ENCODE measurements around the gene ZNF799.
"Not testable (repeated sequence)": the region's sequence is repeated elsewhere in the genome, so short reads cannot be mapped to it uniquely, and the experiment has no call there.

Gene ZNF799

DNA sequence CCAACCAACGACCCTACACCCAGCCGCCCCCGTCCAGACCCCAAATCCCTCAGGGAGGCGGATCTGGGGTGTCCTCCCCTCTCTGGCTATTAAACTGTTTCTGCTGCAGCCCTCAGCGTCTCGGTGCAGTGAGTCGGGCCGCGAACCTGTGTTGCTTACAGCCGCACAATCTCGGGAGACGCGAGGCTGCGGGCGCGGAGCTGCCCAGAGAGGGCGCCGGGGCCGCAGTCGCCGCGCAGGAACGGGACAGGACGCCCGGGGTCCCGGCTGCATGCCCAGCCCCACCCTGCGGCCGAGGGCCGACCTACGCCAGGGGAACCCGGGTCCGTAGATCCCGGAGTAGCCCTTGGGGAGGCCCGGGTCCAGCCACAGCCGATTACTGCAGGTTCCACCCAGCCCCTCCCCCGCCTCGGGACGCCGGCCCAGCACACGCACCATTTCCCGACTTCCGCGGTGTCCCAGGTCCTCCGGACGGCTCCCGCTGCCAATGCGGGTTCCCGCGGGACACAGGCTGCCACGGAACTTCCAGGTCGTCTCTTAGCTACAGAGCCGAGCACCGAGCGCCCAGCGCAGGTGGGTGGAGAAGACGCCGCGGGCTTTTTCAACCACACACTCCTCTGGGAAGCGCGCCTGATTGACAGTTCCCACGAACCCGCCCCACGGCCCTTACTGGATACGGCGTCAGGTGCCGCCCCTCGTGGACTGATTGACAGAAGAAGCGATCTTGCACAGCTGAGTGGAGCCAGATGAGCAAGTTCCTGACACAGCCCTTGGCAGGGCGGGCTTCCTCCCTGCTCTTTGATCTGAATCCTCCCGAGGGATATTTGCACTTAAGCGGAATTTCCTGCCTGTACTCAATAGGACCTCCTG, at the start of gene ZNF799:
Gene ZNF799, minus strand, starts transcription at position 639 of the 870 bp plus-strand sequence. Its CDS starts 201 bp downstream, at position 438.
- DNase-seq (ENCODE audit: low read depth in 2 of 2) = peak; percentile 79 to 82

DNA sequence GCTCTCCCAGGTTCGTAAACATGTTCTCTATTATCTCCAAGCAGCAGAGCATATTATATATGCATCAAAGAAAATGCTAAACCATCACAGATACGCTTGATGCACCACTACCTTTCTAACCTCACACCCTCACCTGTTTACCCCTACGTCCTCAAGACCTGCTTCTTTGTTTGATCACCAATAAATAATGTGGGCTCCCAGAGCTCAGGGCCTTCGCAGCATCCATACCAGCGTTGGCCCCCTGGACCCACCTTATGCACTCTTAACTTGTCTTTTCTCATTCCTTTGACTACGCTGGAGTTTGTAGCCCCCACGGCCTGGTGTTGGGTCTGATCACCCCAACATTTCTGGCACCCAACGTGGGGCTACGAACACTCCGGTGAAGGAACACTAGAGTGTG, 49.8 kb upstream of the ZNF799 start:
- no peak for DNase-seq (ENCODE audit: low read depth in 2 of 2)

DNA sequence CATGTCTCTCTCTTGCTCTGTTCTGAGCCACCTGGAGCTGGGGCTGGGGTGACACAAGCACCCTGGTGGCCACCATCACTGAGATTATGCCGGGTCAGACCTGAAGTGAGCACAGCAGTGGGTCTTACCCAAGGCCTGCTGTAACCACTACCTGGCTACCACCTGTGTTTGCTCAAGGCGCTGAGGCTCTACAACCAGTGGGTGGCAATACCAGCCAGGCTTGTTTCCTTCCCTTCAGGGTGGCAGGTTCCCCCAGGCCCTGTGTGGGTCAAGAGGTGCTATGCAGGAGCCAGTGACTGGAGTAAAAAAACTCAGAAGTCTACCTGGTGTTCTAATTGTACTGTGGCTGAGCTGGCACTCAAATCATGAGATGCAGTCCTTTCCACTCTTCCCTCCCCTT, 47.7 kb upstream of the ZNF799 start:
- no peak for DNase-seq (ENCODE audit: low read depth in 2 of 2)

DNA sequence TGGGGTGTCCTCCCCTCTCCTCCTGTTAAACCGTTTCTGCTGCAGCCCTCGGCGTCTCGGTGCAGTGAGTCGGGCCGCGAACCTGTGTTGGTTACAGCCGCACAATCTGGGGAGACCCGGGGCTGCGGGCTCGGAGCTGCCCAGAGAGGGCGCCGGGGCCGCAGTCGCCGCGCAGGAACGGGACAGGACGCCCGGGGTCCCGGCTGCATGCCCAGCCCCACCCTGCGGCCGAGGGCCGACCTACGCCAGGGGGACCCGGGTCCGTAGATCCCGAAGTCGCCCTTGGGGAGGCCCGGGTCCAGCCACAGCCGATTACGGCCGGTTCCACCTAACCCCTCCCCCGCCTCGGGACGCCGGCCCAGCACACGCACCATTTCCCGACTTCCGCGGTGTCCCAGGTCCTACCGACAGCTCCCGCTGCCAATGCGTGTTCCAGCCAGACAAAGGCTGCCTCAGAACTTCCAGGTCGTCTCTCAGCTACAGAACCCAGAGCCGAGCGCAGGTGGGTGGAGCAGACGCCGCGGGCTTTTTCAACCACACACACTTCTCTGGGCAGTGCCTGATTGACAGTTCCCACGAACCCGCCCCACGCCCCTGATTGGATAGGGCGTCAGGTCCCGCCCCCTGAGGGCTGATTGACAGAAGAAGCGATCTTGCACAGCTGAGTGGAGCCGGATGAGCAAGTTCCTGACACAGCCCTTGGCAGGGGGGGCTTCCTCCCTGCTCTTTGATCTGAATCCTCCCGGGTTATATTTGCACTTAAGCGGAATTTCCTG, 39.7 kb upstream of the ZNF799 start, which contains the start of gene ZNF443:
Gene ZNF443, minus strand, starts transcription at position 481 of the 776 bp plus-strand sequence. Its CDS starts 107 bp downstream, at position 374.
- peak; percentile 97 to 98 for DNase-seq (ENCODE audit: low read depth in 2 of 2)

DNA sequence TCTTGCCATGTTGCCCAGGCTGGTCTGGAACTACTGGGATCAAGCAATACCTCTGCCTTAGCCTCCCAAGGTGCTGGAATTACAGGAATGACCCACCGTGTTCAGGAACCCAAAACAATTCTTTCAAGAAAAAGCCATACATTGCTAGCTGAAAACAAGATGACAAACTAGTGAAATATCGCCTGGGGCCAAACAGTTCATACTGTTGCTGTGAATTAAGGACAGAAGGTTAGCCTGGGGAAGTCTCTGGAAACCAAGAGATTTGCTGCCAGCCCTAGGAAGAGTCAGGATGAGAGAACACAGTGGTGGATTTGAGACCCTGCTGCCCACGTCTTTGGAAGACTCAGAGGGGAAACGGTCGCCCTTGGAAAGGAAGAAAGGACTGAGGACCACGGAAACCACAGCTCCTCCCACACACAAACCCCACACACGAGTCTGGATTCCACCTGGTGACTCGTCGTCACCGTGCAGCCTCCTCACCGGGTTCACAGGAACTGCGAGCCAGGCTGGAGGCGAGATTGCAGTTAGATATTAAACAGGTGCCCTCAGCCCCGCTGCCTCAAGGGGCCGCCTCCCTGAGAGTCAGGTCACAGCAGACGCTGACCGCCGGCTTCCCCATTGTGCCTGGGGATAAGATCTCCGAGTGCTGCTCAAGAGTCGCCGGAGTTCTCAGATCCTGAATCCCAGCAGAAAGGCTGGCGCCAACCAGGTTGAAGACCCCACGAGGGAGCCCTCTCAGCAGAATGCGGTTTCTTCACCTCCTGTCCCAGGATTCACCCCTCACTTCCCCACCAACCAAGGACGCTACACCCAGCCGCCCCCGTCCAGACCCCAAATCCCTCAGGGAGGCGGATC, 38.8 kb upstream of the ZNF799 start:
- peak in 1 of 2 donors; percentile 45 for DNase-seq (ENCODE audit: low read depth in 2 of 2)

DNA sequence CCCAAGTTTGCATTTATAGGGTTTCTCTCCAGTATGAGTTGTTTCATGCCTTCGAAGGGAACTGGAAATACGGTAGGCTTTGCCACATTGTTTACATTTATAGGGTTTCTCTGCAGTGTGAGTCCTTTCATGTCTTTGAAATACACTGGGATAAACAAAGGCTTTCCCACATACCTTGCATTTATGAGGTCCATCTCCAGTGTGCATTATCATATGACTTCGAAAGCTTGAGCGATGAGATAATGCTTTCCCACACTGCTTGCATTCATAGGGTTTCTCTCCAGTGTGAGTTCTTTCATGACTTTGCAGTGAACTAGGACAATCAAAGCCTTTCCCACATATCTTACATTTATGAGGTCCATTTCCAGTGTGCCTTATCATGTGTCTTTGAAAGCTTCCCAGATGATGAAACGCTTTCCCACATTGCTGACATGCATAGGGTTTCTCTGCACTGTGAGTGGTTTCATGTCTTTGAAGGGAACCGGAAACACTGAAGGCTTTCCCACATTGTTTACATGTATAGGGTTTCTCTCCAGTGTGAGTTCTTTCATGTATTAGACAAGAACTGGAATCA, 29.7 kb upstream of the ZNF799 start:
- not testable (repeated sequence) for DNase-seq (ENCODE audit: low read depth in 2 of 2)

DNA sequence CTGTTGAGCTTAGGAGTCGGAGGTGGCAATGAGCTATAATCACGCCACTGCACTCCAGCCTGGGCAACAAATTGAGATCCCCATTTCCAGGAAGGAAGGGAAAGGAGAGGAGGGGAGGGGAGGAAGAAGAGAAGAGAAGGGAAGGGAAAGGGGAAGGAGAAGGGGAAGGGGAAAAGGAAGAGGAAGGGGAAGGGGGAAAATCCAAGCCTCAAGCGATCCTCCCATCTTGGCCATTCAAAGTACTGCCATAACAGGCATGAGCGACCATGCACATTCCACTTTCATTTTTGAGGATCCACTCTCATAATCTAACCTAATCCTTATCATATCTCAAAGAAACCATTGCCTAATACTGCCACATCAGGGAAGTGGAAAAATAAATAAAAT, 24.8 kb upstream of the ZNF799 start:
- no peak for DNase-seq (ENCODE audit: low read depth in 2 of 2)

DNA sequence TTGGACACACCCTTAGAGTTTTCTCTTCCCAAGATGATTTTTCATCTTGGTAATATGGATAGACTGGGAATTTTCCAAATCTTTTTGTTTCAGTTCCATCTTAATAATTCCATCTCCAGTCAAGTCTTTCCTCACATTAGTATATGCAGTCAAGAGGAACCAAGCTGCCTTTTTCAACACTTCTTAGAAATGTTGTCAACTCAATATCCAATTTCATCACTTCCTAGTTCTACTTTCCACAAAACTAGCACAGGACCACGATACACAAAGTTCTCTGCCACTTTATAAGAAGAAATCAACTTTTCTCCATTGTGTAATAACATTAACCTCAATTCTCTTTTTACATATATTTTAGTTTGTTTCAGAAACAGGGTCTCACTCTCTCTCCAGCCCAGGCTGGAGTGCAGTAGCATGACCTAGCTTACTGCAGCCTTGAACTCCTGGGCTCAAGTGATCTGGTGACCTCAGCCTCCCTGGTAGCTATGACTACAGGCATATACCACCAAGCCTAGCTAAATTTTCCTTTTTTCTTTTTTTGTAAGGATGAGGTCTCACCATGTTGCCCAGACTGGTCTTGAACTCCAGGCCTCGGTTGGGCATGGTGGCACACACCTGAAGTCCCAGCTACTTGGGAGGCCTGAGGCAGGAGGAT, 24.3 kb upstream of the ZNF799 start:
- DNase-seq (ENCODE audit: low read depth in 2 of 2) = no peak

DNA sequence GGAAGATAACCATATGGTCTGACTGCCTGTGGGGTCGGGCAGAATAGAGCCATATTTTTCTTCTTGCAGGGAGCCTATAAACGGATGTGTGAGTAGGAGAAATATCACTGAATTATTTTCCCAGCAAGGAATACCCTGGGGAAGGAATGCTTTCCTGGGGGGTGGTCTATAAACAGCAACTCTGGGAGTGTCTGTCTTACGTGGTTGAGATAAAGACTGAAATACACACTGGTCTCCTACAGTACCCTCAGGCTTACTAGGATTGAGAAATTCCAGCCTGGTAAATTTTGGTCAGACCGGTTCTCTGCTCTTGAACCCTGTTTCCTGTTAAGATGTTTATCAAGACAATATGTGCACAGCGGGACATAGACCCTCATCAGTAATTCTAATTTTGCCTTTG, 16.2 kb upstream of the ZNF799 start:
- not testable (repeated sequence) for DNase-seq (ENCODE audit: low read depth in 2 of 2)

DNA sequence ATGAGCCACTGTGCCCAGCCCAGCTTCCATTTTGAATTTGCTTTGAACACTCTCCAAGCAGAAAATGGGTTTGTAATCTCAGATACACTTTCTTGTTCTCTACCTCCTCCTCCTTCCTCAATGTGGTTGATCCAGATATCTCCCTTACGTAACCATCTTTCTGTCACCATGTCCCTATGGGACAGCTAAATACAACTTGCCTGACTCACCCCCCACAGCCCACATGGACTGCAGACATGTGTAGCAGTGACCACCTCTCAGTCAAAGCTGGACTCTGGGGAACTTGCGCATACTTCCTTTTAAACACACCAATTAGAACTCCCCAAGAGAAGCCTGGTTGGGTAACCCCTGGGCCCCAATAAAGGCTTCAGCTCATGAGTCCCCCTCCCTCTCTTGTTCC, 10.8 kb upstream of the ZNF799 start:
- no peak for DNase-seq (ENCODE audit: low read depth in 2 of 2)

DNA sequence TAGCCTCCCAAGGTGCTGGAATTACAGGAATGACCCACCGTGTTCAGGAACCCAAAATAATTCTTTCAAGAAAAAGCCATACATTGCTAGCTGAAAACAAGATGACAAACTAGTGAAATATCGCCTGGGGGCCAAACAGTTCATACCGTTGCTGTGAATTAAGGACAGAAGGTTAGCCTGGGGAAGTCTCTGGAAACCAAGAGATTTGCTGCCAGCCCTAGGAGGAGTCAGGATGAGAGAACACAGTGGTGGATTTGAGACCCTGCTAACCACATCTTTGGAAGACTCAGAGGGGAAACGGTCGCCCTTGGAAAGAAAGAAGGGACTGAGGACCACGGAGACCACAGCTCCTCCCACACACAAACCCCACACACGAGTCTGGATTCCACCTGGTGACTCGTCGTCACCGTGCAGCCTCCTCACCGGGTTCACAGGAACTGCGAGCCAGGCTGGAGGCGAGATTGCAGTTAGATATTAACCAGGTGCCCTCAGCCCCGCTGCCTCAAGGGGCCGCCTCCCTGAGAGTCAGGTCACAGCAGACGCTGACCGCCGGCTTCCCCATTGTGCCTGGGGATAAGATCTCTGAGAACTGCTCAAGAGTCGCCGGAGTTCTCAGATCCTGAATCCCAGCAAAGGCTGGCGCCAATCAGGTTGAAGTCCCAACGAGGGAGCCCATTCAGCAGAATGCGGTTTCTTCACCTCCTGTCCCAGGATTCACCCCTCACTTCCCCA, 1.0 kb downstream of the ZNF799 start:
- peak; percentile 33 to 56 for DNase-seq (ENCODE audit: low read depth in 2 of 2)

DNA sequence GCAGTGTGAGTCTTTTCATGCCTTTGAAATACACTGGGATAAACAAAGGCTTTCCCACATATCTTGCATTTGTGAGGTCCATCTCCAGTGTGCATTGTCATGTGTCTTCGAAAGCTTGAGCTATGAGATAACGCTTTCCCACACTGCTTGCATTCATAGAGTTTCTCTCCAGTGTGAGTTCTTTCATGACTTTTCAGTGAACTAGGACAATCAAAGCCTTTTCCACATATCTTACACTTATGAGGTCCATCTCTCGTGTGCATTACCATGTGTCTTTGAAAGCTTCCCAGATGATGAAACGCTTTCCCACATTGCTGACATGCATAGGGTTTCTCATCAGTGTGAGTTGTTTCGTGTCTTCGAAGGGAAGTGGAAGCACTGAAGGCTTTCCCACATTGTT, 9.9 kb downstream of the ZNF799 start:
- not testable (repeated sequence) for DNase-seq (ENCODE audit: low read depth in 2 of 2)

DNA sequence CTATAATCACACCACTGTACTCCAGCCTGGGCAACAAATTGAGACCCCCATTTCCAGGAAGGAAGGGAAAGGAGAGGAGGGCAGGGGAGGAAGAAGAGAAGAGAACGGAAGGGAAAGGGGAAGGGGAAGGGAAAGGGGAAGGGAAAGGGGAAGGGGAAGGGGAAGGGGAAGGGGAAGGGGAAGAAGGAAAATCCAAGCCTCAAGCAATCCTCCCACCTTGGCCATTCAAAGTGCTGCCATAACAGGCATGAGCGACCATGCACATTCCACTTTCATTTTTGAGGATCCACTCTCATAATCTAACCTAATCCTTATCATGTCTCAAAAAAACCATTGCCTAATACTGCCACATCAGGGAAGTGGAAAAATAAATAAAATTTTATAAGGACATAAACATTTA, 14.7 kb downstream of the ZNF799 start:
- DNase-seq (ENCODE audit: low read depth in 2 of 2) = not testable (repeated sequence)

DNA sequence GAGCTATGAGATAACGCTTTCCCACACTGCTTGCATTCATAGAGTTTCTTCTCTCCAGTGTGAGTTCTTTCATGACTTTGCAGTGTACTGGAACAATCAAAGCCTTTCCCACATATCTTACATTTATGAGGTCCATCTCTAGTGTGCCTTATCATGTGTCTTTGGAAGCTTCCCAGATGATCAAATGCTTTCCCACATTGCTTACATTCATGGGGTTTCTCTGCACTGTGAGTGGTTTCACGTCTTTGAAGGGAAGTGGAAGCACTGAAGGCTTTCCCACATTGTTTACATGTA, 20.7 kb downstream of the ZNF799 start:
- no peak for DNase-seq (ENCODE audit: low read depth in 2 of 2)

DNA sequence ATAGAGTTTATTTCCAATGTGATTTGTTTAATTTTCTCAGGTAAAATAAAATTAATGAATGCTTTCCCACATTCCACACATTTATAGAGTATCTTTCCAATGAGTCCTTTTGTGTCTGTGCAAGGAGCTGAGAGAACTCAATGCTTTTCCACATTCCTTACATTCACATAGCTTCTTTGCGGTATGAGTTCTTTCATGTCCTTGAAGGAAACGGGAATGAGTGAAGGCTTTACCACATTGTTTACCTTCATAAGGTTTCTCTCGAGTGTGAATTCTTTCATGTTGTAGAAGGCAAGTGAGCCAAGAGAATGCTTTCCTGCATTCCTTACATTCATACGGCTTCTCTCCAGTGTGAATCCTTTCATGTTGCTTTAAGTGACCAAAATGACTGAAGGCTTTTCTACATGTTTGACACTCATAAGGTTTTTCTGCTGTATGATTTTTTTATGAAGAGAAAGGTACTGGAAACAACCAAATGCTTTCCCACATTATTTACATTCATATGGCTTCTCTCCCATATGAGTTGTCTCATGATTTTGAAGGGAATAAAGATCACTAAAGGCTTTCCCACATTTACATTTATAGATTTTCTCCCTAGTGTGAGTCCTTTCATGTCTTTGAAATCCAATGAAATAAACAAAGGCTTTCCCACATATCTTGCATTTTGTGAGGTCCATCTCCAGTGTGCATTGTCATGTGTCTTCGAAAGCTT, 21.2 kb downstream of the ZNF799 start:
- DNase-seq (ENCODE audit: low read depth in 2 of 2) = no peak

DNA sequence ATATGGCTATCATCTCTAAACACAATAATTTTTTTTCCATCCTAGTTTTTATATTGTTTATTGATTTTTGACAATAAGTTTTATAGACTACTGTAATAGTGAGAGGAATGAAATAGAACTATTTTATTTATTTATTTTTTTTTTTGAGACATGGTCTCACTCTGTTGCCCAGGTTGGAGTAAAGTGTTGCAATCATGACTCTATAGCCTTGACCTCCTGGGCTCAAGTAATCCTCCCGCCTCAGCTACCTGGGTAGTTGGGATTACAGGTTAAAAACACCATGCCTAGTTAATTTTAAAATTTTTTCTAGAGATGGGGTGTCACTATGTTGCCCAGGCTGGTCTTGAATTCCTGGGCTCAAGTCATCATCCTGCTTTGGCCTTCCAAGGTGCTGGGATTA, 27.0 kb downstream of the ZNF799 start:
- DNase-seq (ENCODE audit: low read depth in 2 of 2) = no peak

DNA sequence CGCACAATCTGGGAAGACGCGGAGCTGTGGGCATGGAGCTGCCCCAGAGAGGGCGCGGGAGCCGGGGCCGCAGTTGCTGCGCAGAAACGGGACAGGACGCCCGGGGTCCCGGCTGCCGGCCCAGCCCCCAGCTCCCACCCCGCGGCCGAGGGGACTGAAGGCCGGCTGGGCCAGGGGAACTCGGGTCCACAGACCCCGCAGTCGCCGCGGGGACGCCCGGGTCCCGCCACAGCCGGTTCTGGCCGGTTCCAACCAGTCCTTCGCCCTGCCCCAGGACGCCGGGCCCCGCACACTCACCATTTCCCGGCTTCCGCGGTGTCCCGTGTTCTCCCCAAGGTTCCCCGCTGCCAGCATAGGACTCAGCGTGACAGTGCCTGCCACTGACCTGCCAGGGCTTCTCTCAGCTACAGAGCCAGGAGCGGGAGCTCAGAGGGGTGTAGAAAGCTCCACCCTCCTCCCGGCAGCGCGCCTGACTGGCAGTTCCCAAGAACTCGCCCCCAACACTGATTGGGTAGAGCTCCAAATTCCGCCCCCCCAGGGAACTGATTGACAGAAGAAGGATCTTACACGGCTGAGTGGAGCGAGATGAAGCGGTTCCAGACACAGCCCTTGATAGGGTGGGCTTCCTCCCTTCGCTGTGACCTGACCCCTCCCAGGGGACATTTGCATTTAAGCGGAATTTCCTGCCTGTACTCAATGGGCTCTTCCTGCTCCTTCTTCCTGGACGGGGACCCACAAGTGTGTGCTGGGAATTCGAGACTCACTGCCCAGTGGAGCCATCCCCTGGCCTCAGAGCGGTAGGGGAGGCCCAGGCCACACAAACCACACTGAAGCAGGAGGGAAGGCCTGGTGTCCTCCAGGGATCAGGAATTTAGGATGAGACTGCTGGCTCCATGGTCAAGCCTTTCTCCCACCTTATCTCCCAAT, 35.6 kb downstream of the ZNF799 start, which contains the start of gene ZNF442:
Gene ZNF442, minus strand, starts transcription at position 448 of the 927 bp plus-strand sequence. CDS start 2,052 bp downstream, outside the sequence.
- DNase-seq (ENCODE audit: low read depth in 2 of 2) = peak; percentile 74 to 83
